Brain microvascular endothelial cell (primary cell): ENCODE measurements around the gene PPM1B.
"Not testable (repeated sequence)": the region's sequence is repeated elsewhere in the genome, so short reads cannot be mapped to it uniquely, and the experiment has no call there.

ENCODE experiments used
- DNase-seq: peaks from one replicate; pipeline ENCODE4 v3.0.0-alpha.2; 2020
- H3K27ac ChIP-seq: fragments of 250-450 bp; sonication (Bioruptor Pico); 2 replicates; pipeline ENCODE4 v1.5.1; 2020; ENCODE audit warnings: mild to moderate bottlenecking, moderate library complexity
- H3K27me3 ChIP-seq: fragments of 250-450 bp; sonication (Bioruptor Pico); replicated peaks from 2 replicates; pipeline ENCODE4 v1.5.1; 2020; ENCODE audit warnings: mild to moderate bottlenecking
- H3K36me3 ChIP-seq: fragments of 250-450 bp; sonication (Bioruptor Pico); replicated peaks from 2 replicates; pipeline ENCODE4 v1.5.1; 2020; ENCODE audit warnings: mild to moderate bottlenecking
- H3K4me3 ChIP-seq: 2 replicates; pipeline ENCODE4 v1.5.1; 2011; ENCODE audit warnings: low read depth, mild to moderate bottlenecking, control low read depth, low read length, moderate library complexity
- CTCF ChIP-seq: IDR thresholded peaks from 2 replicates; pipeline ENCODE4 v1.5.1; 2011; ENCODE audit warnings: low read depth, mild to moderate bottlenecking, moderate library complexity, low read length, control low read depth, inconsistent platforms; ENCODE audit errors: missing control alignments
- in situ Hi-C: cut with HindIII; loops from 2 replicates; pipeline ENCODE4 v1.10.0; 2017; ENCODE audit warnings: low sequenced_read_pairs, low pct_ligation_motif_present

PPM1B gene

GRCh38 chr2:44170311-44170717, 1.6 kb downstream of the PPM1B start:
- TF ChIP-seq CTCF: no peak
- Histone ChIP-seq H3K36me3 (no peaks in the 10 kb centered on the region), H3K27me3 (no peaks in the 10 kb centered on the region), H3K27ac (no peak overlapping the region), H3K4me3 (peak overlapping the region; percentile 84)
- no peak for DNase-seq
- in situ Hi-C loops: no loop called here

- no peak for DNase-seq
- Histone ChIP-seq H3K36me3 (no peaks in the 10 kb centered on the region), H3K27me3 (no peaks in the 10 kb centered on the region), H3K4me3 (peak overlapping the region; percentile 84), H3K27ac (peak overlapping the region; percentile 6)
- in situ Hi-C loops: no loop called here
- no peak for TF ChIP-seq CTCF
Measured at GRCh38 chr2:44171018-44171417, 2.3 kb downstream of the PPM1B start.

GRCh38 chr2:44171442-44171841, 2.8 kb downstream of the PPM1B start:
- peak overlapping the region; percentile 6 for H3K27ac ChIP-seq
- H3K36me3 ChIP-seq, H3K27me3 ChIP-seq, in situ Hi-C loops, H3K4me3 ChIP-seq: not testable (repeated sequence)
- DNase-seq: peak; percentile 3

- TF ChIP-seq CTCF: no peak
Measured at GRCh38 chr2:44172576-44172975, 3.9 kb downstream of the PPM1B start.

GRCh38 chr2:44178950-44179349, 10.3 kb downstream of the PPM1B start:
- Histone ChIP-seq H3K4me3 (no peak overlapping the region), H3K27me3 (no peaks in the 10 kb centered on the region), H3K36me3 (no peaks in the 10 kb centered on the region), H3K27ac (no peak overlapping the region)
- DNase-seq: no peak
- in situ Hi-C loops: no loop called here
- TF ChIP-seq CTCF: no peak

More at GRCh38 chr2:44172576-44172975, 3.9 kb downstream of the PPM1B start:
- Histone ChIP-seq H3K27ac (no peak overlapping the region), H3K27me3 (no peaks in the 10 kb centered on the region), H3K4me3 (no peak overlapping the region), H3K36me3 (no peaks in the 10 kb centered on the region)
- DNase-seq: no peak
- in situ Hi-C loops: no loop called here

GRCh38 chr2:44181648-44182047, 13.0 kb downstream of the PPM1B start:
- Histone ChIP-seq H3K27ac (no peak overlapping the region), H3K36me3 (no peaks in the 10 kb centered on the region), H3K4me3 (no peak overlapping the region), H3K27me3 (no peaks in the 10 kb centered on the region)
- no peak for DNase-seq
- TF ChIP-seq CTCF: no peak
- in situ Hi-C loops: no loop called here
